Stimulated activated CD8-positive, alpha-beta memory T cell treated with anti-CD3 and anti-CD28 coated beads, Interleukin-4, amount 100 ng/mL, for 48 hours (primary cell): ENCODE data around the gene PRF1.

ENCODE experiments used
- DNase-seq: peaks from one replicate; pipeline ENCODE4 v3.0.0-alpha.2; 2020

PRF1 gene

DNA sequence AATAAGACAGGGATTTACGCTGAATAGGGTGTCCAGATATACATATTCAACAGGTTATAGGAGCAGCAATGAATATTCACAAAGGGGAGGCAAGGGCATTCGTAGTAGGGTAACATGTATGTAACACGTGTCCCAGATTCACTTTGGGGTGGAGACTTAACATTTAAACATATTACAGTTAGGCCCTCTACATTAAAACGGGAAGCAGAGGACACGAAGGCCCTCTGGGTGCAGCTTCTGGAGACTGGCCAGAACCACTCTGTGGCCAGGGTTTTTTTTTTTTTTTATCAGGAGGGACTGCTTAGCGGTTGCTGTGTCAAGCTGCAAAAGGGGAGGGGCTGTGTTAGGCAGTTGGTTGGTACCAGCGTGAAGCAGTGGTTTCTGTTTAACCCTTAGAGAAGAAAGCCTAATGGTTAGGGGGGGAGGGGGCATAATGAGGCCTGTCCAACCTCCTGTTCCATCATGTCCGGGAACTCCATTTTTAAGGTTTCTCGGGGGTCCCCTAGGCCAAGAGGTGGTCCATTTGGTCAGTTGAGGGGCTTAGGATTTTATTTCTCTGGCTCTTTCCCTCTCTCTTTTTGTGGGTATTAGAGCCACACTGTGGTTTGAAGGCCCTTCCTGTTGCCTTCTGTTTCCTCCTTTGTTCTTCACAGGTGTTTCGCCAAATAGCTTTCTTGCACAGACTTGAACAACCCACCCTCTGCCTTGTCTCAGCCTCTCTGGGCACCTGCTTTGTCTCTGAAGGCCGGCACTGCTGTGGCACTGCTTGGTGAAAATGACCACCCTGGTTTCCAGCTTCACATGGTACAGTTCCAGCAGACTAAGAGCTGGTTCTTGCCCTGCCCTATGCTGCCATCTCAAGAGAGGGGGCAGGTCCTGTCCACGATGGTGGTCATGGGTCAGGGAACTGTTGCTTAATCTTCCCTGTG, 26.4 kb downstream of the PRF1 start:
- DNase-seq = no peak

DNA sequence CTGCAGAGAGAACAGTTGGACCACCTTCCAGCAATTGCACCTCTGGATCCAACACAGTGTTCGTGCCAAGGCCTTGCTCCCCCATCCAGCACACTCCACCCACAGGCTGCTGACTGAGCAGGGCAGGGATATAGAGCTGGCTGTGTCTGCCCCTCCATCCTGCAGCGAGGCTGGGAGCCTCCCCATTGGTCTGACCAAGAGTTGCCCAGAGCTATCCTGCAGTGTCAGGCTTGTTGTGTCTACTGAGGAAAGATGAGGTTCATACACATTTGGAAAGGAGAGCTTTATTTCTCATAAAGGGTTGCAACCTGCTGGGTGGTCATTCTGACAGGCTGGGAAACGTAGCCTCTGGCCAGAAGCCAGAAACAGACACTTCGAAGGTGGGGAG, 27.1 kb downstream of the PRF1 start:
- DNase-seq = no peak

DNA sequence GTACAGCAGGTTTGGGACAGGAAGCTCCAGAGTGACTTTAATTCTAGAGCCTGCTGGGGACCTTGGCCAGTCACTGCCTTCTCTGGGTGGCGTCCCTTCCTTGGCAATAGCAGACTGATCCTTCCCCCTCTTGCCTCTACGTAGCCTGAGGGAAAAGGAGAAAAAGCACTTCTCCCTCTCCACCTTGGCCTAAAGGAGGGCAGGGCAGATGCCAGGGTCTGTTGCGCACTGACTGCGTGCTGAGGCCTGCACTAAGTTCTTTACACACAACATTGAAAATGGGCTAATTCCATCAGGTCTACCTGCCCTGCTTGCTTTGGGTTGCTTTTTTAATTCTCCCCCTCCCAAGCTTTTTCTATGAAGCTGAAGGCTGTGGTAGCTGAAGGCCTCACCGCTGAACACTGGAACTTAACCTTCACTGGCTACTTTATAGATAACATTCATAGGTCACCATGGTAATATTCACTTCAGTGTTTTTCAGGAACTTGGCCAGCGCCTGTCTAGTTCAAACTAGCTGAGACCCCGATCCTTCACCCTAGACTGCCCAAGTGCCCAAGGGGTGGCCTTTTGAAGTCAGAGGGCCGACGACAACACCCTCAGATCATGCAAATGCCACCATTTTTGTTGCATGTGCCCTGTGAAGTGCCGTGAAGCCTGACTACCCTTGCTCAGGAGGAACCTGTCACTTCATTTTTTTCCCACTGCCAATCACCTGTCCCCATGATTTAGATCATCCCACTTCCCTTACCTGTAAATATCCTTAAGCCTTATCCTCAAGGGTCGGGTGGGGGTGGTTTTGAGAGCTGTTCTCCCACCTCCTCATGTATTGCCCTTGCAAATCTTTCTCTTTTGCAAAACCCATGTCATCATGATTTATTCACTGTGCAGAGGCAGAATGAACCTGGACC, 28.7 kb downstream of the PRF1 start:
- no peak for DNase-seq

DNA sequence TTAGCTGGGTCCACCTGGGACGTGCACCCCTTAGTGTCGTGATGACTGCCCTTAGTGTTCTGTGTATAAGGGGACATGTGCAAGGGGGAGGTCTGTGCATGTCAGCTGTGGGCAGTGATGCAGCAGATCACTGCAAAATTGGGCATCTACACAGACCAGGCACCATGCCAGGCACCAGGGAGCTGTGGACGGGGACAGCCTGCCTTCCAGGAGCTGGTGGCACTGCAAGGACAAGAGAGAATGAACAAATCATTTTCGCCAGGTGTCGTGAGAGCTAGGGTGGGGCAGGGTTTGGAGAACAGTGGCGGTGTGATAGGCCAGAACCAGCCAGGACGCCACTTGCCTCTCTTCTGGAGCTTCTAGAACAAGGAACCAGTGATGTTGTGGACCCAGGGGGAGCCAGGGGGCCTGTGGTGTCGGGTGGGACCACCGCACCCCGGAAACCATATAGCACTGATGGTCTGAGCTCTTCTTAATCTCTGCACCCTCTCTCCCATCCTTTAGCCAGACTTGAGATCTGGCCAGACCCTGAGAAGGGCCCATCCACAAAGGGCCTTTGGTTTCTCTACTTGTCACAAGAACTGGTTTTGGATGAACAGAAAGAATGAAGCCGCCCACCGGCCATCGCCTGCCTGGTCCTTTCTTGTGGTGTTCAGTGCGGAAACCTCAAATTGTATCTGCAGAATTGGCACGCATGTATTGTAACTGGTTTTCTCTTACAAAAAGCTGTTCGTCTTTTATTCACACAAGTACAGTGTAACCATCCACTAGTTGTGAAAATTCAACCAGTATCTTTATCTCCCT, 30.7 kb downstream of the PRF1 start:
- no peak for DNase-seq

DNA sequence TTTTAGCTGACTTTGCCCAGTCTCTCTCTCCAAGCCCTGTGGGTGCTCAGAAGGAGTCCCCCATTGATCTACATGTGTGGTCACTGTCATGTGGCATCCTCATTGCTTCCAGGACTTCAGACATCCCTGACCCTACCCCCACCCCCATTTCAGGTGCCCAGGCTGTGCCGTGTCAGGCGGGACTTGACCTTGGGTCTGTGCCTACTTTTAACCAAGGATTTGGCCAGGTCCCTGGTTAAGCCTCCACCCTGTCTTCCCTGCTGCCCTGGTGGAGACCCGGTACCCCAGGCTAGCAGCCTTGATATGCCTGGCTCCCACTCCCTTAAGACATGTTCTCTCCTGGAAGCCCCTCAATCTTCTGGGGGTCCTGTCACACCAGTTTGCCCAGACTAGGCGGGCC, 31.3 kb downstream of the PRF1 start:
- no peak for DNase-seq

DNA sequence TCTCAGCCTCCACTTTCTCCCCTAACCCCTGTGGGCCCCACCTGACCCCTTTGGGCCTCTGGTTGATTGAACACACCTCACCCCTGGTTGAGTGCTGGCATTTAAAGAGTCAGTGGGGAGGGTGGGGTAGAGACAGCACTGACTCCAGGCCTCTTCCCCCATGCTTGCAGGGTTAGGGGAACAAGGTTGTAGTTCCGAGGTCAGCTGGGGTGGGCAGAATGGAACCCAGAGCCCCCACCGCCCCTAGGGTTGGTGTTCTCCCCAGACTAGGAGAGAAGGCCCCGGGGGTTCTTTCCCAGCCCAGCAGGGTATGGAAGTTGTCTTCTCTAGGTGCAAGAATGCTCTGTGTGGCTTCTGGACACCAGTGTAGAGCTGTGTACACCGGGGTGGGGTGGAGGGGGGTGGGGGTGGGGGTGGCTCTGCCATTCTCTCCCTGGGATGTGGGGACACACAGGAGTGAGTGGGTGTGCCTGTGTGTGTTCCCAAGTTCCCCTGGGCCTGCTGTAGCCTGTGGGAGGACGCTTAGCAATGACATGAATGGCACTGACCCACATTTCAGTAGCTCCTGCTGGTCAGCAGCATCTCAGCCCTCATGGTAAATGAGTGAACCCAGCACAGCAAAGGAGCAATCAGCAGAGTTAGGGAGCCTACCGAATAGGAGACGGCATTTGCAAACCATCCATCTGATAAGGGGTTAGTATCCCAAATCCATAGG, 33.6 kb downstream of the PRF1 start:
- DNase-seq = no peak

DNA sequence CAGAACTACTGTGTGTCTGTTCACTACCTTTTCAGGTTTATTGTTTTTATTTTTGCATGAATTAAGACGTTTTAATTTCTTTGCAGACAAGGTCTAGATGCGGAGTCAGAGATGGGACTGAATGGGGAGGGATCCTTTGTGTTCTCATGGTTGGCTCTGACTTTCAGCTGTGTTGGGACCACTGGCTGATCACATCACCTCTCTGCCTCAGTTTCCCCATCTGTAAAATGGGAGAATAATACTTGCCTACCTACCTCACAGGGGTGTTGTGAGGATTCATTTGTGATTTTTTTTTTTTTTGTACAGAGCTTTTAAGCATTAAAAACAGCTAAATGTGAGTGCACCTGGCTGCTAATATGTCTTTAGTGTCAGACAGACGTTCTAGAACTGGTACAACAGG, 34.4 kb downstream of the PRF1 start:
- DNase-seq = no peak

DNA sequence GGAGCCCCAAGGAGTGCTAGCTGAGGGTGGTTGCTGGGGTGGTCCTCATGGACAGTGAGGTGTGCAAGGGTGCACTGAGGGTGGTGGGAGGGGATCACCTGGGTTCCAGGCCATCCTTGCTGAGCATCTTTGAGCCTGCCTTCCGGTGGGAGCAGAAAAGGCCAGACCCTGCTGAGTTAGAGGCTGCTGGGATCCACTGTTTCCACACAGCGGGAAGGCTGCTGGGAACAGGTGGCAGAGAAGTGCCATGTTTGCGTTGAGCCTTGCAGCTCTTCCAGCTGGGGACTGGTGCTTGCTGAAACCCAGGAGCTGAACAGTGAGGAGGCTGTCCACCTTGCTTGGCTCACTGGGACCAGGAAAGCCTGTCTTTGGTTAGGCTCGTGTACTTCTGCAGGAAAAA, 34.9 kb downstream of the PRF1 start:
- DNase-seq = no peak

DNA sequence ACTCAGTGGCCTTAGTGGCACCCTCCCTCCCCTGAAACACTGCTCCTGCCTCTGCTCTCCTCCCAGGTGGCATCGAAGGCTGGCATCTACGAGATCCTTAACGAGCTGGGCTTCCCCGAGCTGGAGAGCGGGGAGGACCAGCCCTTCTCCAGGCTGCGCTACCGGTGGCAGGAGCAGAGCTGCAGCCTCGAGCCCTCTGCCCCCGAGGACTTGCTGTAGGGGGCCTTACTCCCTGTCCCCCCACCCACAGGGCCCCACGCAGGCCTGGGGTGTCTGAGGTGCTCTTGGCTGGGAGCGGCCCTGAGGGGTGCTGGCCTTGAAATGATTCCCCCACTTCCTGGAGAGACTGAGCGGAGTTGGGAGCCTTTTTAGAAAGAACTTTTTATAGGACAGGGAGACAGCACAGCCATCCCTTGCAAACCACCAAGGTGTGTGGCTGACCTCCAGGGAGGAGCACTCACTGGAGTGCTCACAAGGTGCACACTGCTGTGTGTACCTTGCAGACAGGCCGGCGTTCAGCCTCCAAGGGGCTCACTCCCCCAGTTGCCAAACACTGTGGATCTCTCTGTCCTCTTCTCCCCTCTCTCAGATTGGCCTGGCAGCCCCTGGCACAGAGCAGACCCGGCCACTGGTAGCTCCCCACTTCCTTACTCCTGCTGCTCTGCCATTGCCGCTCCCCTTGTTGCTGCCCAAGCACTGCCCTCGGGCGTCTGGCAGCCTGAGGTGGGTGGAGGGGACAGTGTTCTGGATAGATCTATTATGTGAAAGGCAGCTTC, 35.8 kb downstream of the PRF1 start:
- DNase-seq = no peak

DNA sequence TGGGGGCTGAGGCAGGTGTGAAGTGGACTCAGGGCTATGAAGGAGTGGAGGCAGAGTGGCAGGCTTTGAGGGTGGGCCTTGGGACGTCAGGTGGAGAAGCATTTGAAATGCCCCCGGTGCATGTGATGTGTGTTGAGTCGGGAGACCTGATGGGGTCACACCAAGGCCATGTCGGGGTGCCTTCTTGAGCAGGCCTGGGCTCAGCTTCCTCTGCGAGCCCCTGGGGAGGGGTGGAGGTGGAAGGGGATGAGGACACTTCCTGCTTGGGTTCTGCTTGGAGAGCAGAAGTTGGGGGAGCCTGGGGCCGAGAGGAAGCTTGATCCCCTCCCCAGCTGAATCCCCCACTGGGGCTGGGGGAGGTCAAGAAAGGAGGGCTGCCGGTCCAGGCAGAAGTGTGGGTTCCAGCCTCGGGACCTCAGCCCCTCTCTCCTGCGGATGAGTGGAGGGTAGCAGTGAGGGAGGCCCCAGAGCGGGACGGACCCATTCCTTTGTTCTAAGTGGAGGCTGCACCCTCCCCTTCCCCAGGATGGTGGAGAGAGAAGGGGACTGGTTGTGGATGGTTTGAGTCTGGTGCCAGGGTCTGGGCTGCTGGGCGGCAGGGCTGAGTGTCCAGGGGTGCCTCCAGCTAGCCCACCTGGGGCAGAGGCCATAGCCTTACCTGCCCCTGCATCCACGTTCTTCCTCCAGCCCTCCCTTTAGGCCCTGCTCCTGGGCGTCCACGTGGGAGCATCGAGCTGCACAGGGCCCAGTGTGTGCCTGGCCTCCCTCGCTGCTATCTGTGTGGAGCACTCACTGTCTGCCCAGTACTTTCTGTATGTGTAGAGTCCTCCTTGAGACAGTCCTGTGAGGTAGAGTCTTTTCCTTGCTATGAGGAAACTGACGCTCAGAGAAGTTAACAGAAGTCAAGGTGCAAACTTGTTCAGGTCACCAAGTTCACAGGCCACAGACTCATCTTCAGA, 36.7 kb downstream of the PRF1 start:
- DNase-seq = no peak

DNA sequence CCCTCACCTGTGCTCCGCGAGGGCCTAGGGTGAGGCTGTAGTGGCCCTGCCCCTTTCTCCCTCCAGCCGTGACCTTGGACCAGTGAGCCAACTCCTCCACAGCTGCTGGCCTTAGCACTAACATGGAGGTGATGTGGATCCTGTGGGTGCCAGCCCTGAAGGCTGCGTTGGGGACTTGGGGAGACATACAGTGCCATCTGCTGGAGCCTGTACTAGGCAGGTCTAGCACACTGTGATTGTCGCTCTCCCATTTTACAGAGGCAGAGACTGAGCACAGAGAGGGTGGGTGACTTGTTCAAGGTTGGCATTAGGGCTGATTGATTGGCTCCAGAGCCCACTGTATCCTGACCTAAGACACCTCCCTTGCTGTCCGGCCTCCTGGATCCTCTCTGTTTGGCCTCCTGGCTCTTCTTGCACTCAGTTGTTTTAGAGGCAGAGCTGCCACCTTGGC, 37.6 kb downstream of the PRF1 start:
- DNase-seq = no peak

DNA sequence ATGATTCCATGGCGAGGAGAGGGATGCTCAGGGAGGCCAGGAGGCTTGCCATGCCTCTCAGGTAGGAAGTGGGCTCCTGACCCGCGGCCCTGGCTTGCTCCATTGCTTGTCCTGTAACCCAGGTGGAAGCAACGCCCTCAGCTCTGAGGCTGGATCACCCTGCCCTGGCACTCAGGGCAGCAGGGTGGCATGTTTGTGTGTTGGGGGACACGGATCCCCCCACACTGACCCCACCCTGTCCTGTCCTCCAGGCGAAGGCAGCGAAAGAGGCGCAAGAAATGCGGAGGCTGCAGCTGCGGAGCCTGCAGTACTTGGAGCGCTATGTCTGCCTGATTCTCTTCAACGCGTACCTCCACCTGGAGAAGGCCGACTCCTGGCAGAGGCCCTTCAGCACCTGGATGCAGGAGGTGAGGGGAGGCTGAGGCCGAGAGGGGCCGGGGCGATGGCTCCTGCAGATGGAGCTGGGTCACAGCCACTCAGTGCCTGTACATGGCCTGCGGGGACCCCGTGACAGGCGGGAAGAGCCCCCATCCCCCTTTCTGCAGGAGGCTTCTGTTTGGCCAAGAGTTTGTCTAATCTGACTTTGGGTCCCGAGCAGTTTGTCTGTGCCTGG, 38.3 kb downstream of the PRF1 start:
- DNase-seq = no peak

DNA sequence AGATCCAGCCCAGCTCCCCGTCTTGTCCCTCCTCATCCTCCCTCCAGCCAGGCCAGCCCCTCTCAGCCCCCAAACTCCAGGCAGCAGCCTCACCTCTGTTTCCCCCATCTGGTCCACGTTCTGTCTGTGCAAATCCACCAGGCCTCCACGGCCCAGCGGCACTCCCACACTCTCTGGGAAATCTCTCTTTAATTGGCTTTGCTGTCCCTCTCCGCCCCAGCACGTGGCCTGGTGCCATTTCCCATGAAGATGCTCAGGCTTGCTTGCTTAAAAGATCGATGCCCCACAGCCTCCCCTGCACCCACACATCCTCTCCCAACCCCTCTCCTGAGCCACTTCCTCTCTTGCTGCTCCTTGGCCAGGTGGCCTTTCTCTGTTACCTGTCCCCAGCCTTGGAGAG, 39.3 kb downstream of the PRF1 start:
- no peak for DNase-seq

DNA sequence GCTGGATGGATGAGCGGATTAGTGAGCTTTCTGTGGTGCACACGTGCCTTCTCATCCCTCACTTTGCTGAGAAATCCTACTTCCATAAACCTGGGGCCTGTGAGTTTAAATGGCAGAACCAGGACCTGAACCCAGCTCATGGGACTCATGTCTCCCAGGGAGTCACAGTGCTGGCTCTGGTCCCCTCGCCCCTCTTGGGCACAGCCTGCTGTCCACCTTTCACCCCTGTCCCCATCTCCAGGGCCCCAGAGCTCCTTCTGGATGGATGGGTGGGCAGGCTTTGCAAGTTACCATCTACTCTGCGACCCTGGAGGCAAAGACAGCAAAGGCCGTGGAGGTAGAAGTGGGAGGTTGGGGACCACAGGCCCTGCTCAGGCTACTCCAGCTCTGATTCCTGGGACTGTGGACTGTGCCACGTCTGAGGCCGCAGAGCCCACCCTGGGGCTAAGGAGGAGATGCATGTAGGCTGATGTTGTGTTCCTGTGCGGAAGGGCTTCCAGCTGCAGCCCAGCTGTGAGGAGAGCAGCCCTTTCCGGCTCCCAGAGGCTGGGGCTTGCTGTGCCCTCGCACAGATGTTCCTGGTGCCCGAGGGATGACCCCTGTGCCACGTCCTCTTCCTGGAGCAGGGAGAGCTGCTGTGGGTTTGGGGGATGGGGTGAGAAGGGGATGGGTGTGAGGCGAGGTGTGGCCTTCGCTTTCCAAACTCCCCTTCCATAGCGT, 40.3 kb downstream of the PRF1 start:
- DNase-seq = no peak

DNA sequence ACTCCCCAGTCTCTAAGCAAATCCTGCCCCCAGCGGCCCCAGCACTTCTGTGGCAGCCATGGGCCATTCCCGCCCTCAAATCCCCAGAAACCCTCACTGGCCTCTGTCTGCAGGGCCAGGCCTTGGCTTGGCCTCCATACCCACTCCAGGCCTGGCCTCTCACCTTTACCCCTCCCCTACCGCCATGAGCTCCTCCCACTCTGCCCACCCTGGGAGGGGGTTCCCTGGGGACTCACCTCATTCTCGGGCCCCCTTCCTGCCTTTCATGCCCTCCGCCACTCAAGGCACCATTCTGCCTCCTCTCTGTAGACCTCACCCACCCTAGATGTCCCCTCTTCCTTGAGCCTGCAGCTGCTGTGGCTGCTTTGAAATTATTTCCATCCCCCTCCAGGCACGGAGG, 41.0 kb downstream of the PRF1 start:
- no peak for DNase-seq

DNA sequence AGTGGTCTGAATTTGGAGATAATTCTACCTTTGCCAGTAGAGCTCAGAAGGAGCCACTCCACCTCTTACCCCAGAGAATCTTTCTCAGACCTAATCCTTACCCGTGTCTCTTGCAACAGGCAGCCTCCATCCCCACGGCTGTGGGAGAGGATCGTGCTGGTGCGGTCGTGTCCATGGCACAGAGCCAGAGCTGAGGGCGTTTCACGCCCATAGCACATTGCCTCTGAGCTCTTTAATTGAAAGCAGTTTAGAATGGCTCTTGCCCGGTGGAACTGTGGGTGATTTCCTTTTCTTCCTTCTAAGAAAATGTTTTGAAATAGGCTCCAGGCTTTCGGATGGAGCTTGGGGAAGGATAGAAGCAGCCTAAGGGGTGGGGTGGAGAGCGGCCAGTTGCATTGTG, 41.5 kb downstream of the PRF1 start:
- no peak for DNase-seq

DNA sequence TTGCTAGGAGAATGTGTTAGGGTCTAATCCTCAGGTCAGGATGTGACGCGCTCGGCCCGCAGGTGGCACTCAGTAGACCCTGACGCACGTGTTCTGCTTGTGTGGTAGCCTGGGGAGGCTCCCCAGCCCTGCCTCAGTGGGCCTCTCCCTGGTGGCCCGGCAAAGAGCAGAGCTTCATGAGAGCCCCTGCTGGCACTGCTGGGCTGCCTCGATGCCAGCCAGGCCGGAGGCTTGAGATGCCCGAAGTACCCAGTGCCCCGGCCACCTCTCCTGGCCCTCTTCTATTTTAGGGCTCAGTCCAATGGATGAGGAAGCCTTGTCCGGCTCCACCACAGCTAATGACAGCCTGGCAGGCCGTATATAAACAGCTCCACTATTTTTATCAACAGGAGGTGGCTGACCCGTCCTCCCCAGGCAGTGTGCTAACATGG, 42.0 kb downstream of the PRF1 start:
- no peak for DNase-seq

DNA sequence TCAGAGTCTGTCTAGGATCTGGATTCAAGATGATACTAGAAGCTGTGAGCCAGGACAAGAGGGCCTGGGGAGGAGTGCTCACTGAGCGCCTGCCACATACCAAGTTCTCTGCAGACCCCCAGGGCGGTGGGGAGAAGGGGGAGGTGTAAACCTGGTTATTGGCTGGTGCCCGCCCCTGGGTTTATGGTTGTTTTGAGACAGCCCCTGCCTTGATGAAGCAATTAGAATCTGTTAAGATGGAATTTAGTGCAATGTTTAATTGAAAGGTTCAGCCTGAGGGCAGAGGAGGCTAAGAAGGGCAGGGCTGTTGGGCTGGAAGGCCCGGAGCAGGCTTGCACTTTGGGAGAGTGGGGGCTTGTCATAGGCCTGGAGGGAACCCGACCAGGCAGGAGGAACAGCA, 42.7 kb downstream of the PRF1 start:
- no peak for DNase-seq
